Fibroblast of lung (primary cell): ENCODE data around the gene NEK2.

Source experiments
- CTCF ChIP-seq, 2 donors: IDR thresholded peaks in 1 of 2; conservative IDR thresholded peaks in 1 of 2; 1 replicate in 1 of 2; 2 replicates in 1 of 2; pipeline ENCODE4 v1.5.1; 2011 to 2012; ENCODE audit warnings: low read length in 2 of 2, control low read depth in 1 of 2, inconsistent platforms in 1 of 2, low read depth in 1 of 2, mild to moderate bottlenecking in 1 of 2
- EZH2 ChIP-seq: IDR thresholded peaks from 2 replicates; pipeline ENCODE4 v1.5.1; 2012; ENCODE audit warnings: low read length, control low read depth, mild to moderate bottlenecking; ENCODE audit errors: missing control alignments

GRCh38 chr1:211653959-211654496 lies 21.4 kb downstream of the NEK2 start:
- TF ChIP-seq CTCF (conservative IDR thresholded peaks at IDR 0.05 in 1 of 2, IDR thresholded peaks at IDR 0.05 in 1 of 2; ENCODE audit: low read depth in 1 of 2, low read length in 2 of 2) (no peak), EZH2 (no peak)
